Transverse colon (tissue), 4 donors: Measurements from ENCODE around the gene CYYR1. TPM values are rescaled to one million over a fixed set of nuclear protein-coding genes. Genes with fewer than 3 reads are reported as not detected.

Experiments
- DNase-seq: peaks from one replicate; pipeline ENCODE4 v3.0.0-alpha.2; 2019
- H3K27ac ChIP-seq, 4 donors: fragments of 200-600 bp; sonication (generic); 2 replicates each; pipeline ENCODE4 v1.5.1; 2016 to 2018; ENCODE audit warnings: inconsistent platforms in 4 of 4
- H3K27me3 ChIP-seq: fragments of 200-600 bp; sonication (generic); 2 replicates; pipeline ENCODE4 v1.5.1; 2017; ENCODE audit warnings: inconsistent platforms
- H3K36me3 ChIP-seq, 4 donors: fragments of 200-600 bp; sonication (generic); 2 replicates each; pipeline ENCODE4 v1.5.1; 2017 to 2019; ENCODE audit warnings: inconsistent platforms in 4 of 4
- H3K4me1 ChIP-seq, 4 donors: fragments of 200-600 bp; sonication (generic); 2 replicates each; pipeline ENCODE4 v1.5.1; 2017 to 2020; ENCODE audit warnings: inconsistent platforms in 4 of 4
- H3K4me3 ChIP-seq, 4 donors: fragments of 200-600 bp; sonication (generic); 1 replicate in 1 of 4; 2 replicates in 3 of 4; pipeline versions ENCODE4 v1.5.1 to v1.6.1; 2017 to 2019; ENCODE audit warnings: inconsistent platforms in 4 of 4
- H3K9me3 ChIP-seq, 2 donors: fragments of 200-600 bp; sonication (generic); 2 replicates each; pipeline ENCODE4 v1.5.1; 2017 to 2019; ENCODE audit warnings: inconsistent platforms in 2 of 2
- CTCF ChIP-seq, 5 experiments: fragments of 200-600 bp in 3 of 5; fragments of 450-650 bp in 2 of 5; sonication (generic) in 3 of 5; IDR thresholded peaks; 1 replicate in 2 of 5; 2 replicates in 3 of 5; pipeline ENCODE4 v1.5.1; 2016 to 2017; ENCODE audit warnings: antibody characterized with exemption in 5 of 5, inconsistent platforms in 3 of 5, mild to moderate bottlenecking in 2 of 5, moderate library complexity in 1 of 5
- EP300 ChIP-seq: sonication (generic); formaldehyde crosslinking; IDR thresholded peaks from one replicate; pipeline ENCODE4 v1.6.1; 2017; ENCODE audit warnings: antibody characterized with exemption, low read depth
- POLR2A ChIP-seq: fragments of 450-650 bp; IDR thresholded peaks from one replicate; pipeline ENCODE4 v1.6.1; 2016; ENCODE audit warnings: antibody characterized with exemption, mild to moderate bottlenecking, moderate library complexity
- POLR2AphosphoS5 ChIP-seq, 3 donors: sonication (generic); formaldehyde crosslinking; IDR thresholded peaks; one replicate each; pipeline ENCODE4 v1.6.1; 2016; ENCODE audit warnings: antibody characterized with exemption in 3 of 3
- WGBS, 2 donors: methylation state at CpG; one replicate each; pipeline ENCODE4 v1.1.5; 2018; ENCODE audit warnings: low coverage in 1 of 2; 5-methylcytosine and 5-hydroxymethylcytosine counted together
- in situ Hi-C, 4 donors: fragments of 200-750 bp; cut with MboI; loops; one replicate each; pipeline versions ENCODE4 v1.15.0 to v1.15.1; 2017; ENCODE audit warnings: low sequenced_read_pairs in 3 of 4, low pct_ligation_motif_present in 1 of 4, low pct_unique_long_range_greater_than_20kb in 1 of 4
- intact Hi-C: fragments of 100-400 bp; cut with DNase I; formaldehyde crosslinking; loops from one replicate; pipeline ENCODE4 v1.15.1; 2023; ENCODE audit warnings: low total_unique reads
- total RNA-seq, 4 donors: library from RNA; depleted of rRNA; stranded (reverse); fragments of >200 nt; gene quantifications; one replicate each; pipeline ENCODE4 v1.1.0, GENCODE V29; 2016

The CYYR1 gene
- total RNA-seq, 4 donors from 2014 or later, result 0.75 to 6.6 (median 3.5) TPM

DNA sequence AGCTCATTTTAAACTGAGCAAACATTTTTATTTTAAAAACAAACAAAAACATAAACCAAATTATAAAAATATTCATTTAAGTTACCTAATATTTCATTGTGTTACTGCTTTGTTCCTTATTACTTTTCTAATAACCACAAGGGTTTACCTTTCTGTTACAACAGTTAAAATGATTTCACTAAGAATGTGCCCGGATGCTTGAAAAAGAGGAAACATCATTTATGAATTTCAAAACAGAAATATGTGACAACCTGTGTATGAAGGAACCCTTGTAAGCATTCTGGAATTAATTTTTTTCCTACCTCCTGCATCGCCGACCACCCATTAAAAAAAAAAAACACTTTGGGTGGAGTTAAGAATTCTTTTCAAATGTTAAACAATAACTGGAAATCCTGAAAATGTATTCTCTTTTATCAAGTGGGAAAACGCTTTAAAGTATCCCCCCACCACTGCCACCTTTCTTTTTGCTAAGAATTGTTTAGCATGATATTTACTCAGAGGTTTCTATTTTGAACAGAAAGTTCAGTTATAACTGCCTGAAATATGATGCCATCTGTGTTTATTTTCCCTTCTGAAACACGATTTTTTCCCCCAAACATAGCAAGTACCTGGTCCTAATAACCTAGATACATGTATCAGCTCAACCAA, 9.1 kb downstream of the CYYR1 start:
- TF ChIP-seq CTCF (IDR thresholded peaks at IDR 0.05), result no peak
- no peak for TF ChIP-seq POLR2AphosphoS5 (IDR thresholded peaks at IDR 0.05)
- no peak for TF ChIP-seq EP300
- no peak for TF ChIP-seq POLR2A
- no peak overlapping the region for H3K4me3 ChIP-seq
- H3K4me1 ChIP-seq, result no peaks in the 10 kb centered on the region
- in situ Hi-C loops (no loop called here), intact Hi-C loops (no loop called here)
- WGBS, 2 donors, result 53 to 61% methylated on average over 5 of the region's 5 CpGs
- DNase-seq, result no peak
- no peak overlapping the region for H3K27ac ChIP-seq
- no peaks in the 10 kb centered on the region for H3K9me3 ChIP-seq
- no peaks in the 10 kb centered on the region for H3K27me3 ChIP-seq
- H3K36me3 ChIP-seq, result no peaks in the 10 kb centered on the region

DNA sequence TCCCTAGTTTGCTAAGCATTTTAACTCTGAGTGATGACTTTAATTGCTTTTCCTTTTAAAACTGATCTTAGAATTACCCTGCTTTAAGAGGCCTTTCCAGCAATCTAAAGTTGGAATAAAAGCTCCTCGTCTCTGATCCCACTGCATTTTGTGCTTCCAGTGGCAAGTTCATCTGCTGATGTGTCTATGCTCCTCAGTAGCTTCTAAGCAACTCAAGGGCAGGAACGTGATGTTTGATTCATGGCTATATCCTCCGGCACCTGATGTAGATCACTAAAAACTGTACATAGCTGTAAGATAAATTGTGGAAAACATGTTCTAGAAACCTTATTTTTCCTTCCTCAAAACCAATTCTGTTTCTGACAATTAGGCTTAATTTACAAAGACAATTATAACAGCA, 12.5 kb downstream of the CYYR1 start:
- no peak for TF ChIP-seq EP300
- TF ChIP-seq POLR2A, result no peak
- TF ChIP-seq POLR2AphosphoS5 (IDR thresholded peaks at IDR 0.05), result no peak
- no peak for TF ChIP-seq CTCF (IDR thresholded peaks at IDR 0.05)
- WGBS, 2 donors, result 88 to 94% methylated on average over 3 of the region's 3 CpGs

GRCh38 chr21:26559099-26559498, 14.0 kb downstream of the CYYR1 start:
- in situ Hi-C loops (no loop called here), intact Hi-C loops (no loop called here)
- H3K4me3 ChIP-seq, result no peak overlapping the region
- no peak for TF ChIP-seq EP300
- no peak for TF ChIP-seq POLR2AphosphoS5 (IDR thresholded peaks at IDR 0.05)
- no peak for TF ChIP-seq CTCF (IDR thresholded peaks at IDR 0.05)
- TF ChIP-seq POLR2A, result no peak
- 81 to 94% methylated on average over 5 of the region's 5 CpGs for WGBS, 2 donors
- no peaks in the 10 kb centered on the region for H3K36me3 ChIP-seq
- H3K9me3 ChIP-seq, result no peaks in the 10 kb centered on the region
- no peaks in the 10 kb centered on the region for H3K4me1 ChIP-seq
- no peaks in the 10 kb centered on the region for H3K27me3 ChIP-seq
- no peak overlapping the region for H3K27ac ChIP-seq
- no peak for DNase-seq

More for the DNA sequence above, 12.5 kb downstream of the CYYR1 start:
- intact Hi-C loops, result no loop called here
- H3K4me1 ChIP-seq, result no peaks in the 10 kb centered on the region
- no peak overlapping the region for H3K27ac ChIP-seq
- in situ Hi-C loops, result no loop called here
- no peaks in the 10 kb centered on the region for H3K27me3 ChIP-seq
- H3K9me3 ChIP-seq, result no peaks in the 10 kb centered on the region
- no peaks in the 10 kb centered on the region for H3K36me3 ChIP-seq
- H3K4me3 ChIP-seq, result no peak overlapping the region
- no peak for DNase-seq

GRCh38 chr21:26557106-26557505, 16.0 kb downstream of the CYYR1 start:
- Histone ChIP-seq H3K27ac (no peak overlapping the region), H3K36me3 (no peaks in the 10 kb centered on the region), H3K9me3 (no peaks in the 10 kb centered on the region), H3K4me1 (no peaks in the 10 kb centered on the region), H3K4me3 (no peak overlapping the region), H3K27me3 (no peaks in the 10 kb centered on the region)
- intact Hi-C loops (no loop called here), in situ Hi-C loops (no loop called here)
- 54 to 64% methylated on average over 4 of the region's 4 CpGs for WGBS, 2 donors
- TF ChIP-seq POLR2A, result no peak
- TF ChIP-seq EP300, result no peak
- TF ChIP-seq POLR2AphosphoS5 (IDR thresholded peaks at IDR 0.05), result no peak
- no peak for TF ChIP-seq CTCF (IDR thresholded peaks at IDR 0.05)
- no peak for DNase-seq
